ENCODE measurements around the gene CACNG7. TPM values are rescaled to one million over a fixed set of nuclear protein-coding genes. Genes with fewer than 3 reads are reported as not detected.
"Not testable (repeated sequence)": the region's sequence is repeated elsewhere in the genome, so short reads cannot be mapped to it uniquely, and the experiment has no call there.

Gene CACNG7
- total RNA-seq, 6 experiments from 2014 or later = 0.38 to 1.2 (median 0.70) TPM

- no peak overlapping the region for H3K4me3 Mint-ChIP-seq
- peaks cover 22% of the 10 kb centered on the region for H3K27me3 Mint-ChIP-seq (ENCODE audit: insufficient read depth)
- no peak for DNase-seq
- TF ChIP-seq, protein P1, sequence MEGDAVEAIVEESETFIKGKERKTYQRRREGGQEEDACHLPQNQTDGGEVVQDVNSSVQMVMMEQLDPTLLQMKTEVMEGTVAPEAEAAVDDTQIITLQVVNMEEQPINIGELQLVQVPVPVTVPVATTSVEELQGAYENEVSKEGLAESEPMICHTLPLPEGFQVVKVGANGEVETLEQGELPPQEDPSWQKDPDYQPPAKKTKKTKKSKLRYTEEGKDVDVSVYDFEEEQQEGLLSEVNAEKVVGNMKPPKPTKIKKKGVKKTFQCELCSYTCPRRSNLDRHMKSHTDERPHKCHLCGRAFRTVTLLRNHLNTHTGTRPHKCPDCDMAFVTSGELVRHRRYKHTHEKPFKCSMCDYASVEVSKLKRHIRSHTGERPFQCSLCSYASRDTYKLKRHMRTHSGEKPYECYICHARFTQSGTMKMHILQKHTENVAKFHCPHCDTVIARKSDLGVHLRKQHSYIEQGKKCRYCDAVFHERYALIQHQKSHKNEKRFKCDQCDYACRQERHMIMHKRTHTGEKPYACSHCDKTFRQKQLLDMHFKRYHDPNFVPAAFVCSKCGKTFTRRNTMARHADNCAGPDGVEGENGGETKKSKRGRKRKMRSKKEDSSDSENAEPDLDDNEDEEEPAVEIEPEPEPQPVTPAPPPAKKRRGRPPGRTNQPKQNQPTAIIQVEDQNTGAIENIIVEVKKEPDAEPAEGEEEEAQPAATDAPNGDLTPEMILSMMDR (IDR thresholded peaks at IDR 0.05) = no peak
- no peaks in the 10 kb centered on the region for H3K4me1 Mint-ChIP-seq (ENCODE audit: low read depth)
- no peaks in the 10 kb centered on the region for H3K36me3 Mint-ChIP-seq (ENCODE audit: low read depth)
- H3K27ac Mint-ChIP-seq = no peak overlapping the region
- no peaks in the 10 kb centered on the region for H3K9me3 Mint-ChIP-seq
These were observed 35.3 kb downstream of the CACNG7 start for GRCh38 chr19:53944416-53944815.

DNA sequence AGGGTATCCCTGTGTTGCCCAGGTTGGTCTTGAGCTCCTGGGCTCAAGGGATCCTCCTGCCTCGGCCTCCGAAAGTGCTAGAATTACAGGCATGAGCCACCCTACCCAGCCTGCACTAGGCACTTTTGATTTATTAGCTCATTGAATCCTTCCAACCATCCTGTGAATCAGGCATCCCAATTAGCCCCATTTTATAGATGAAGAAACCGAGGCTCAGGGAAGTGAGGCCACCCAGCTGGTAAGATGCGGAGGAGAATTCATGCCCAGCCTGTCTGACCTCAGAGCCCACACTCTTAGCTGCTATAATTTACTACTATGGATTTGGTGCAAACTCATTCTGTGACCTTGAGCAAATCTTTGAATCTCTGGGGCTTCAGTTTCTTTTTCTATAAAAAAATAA, 35.9 kb downstream of the CACNG7 start:
- H3K4me1 Mint-ChIP-seq (ENCODE audit: low read depth) = no peaks in the 10 kb centered on the region
- H3K27me3 Mint-ChIP-seq (ENCODE audit: insufficient read depth) = peaks cover 22% of the 10 kb centered on the region
- H3K4me3 Mint-ChIP-seq = no peak overlapping the region
- H3K9me3 Mint-ChIP-seq = no peaks in the 10 kb centered on the region
- H3K36me3 Mint-ChIP-seq (ENCODE audit: low read depth) = no peaks in the 10 kb centered on the region
- DNase-seq = no peak
- H3K27ac Mint-ChIP-seq = no peak overlapping the region
- TF ChIP-seq, protein P1 (IDR thresholded peaks at IDR 0.05) = no peak

- Mint-ChIP-seq H3K4me1 (ENCODE audit: low read depth) (no peaks in the 10 kb centered on the region), H3K36me3 (ENCODE audit: low read depth) (no peaks in the 10 kb centered on the region), H3K27me3 (ENCODE audit: insufficient read depth) (peaks cover 22% of the 10 kb centered on the region), H3K9me3 (no peaks in the 10 kb centered on the region), H3K4me3 (no peak overlapping the region), H3K27ac (no peak overlapping the region)
- TF ChIP-seq, protein P1 (IDR thresholded peaks at IDR 0.05) = no peak
- DNase-seq = no peak
These were observed 36.4 kb downstream of the CACNG7 start for GRCh38 chr19:53945441-53945840.

- Mint-ChIP-seq H3K9me3 (no peaks in the 10 kb centered on the region), H3K4me3 (no peak overlapping the region), H3K36me3 (ENCODE audit: low read depth) (no peaks in the 10 kb centered on the region), H3K27ac (no peak overlapping the region), H3K27me3 (ENCODE audit: insufficient read depth) (peaks cover 22% of the 10 kb centered on the region), H3K4me1 (ENCODE audit: low read depth) (no peaks in the 10 kb centered on the region)
- DNase-seq = no peak
- TF ChIP-seq, protein P1 (IDR thresholded peaks at IDR 0.05) = no peak
These were observed 36.9 kb downstream of the CACNG7 start for GRCh38 chr19:53945998-53946397.

- Mint-ChIP-seq H3K27ac (no peak overlapping the region), H3K27me3 (ENCODE audit: insufficient read depth) (peaks cover 13% of the 10 kb centered on the region), H3K4me3 (no peak overlapping the region), H3K9me3 (no peaks in the 10 kb centered on the region), H3K4me1 (ENCODE audit: low read depth) (no peaks in the 10 kb centered on the region), H3K36me3 (ENCODE audit: low read depth) (no peaks in the 10 kb centered on the region)
- TF ChIP-seq, protein P1 (IDR thresholded peaks at IDR 0.05) = no peak
- no peak for DNase-seq
These were observed 38.5 kb downstream of the CACNG7 start for GRCh38 chr19:53947624-53948023.

- not testable (repeated sequence) for H3K36me3 Mint-ChIP-seq (ENCODE audit: low read depth); H3K4me1 Mint-ChIP-seq (ENCODE audit: low read depth); H3K27ac Mint-ChIP-seq; H3K9me3 Mint-ChIP-seq; DNase-seq; H3K4me3 Mint-ChIP-seq
- H3K27me3 Mint-ChIP-seq (ENCODE audit: insufficient read depth) = peaks cover 11% of the 10 kb centered on the region
These were observed 39.5 kb downstream of the CACNG7 start for GRCh38 chr19:53948611-53949010.
